Activated CD8-positive, alpha-beta T cell treated with anti-CD3 and anti-CD28 coated beads for 36 hours (primary cell): ENCODE data around the gene ZP4. TPM values are rescaled to one million over a fixed set of nuclear protein-coding genes. Genes with fewer than 3 reads are reported as not detected.

Source experiments
- ATAC-seq: fragments of 200-7000 bp; cut with Tn5 transposase; one replicate; pipeline ENCODE4 v1.10.0; 2021; ENCODE audit warnings: mild to moderate bottlenecking, moderate library complexity
- CTCF ChIA-PET: fragments of 350-600 bp; sonication (Branson Sonifier 250); formaldehyde crosslinking; loops from one replicate; lab custom pipeline; 2021; ENCODE audit warnings: antibody characterized with exemption; lab: Charles Lee
- POLR2A ChIA-PET: fragments of 350-600 bp; sonication (Branson Sonifier 250); formaldehyde crosslinking; loops from one replicate; lab custom pipeline; 2021; ENCODE audit warnings: antibody characterized with exemption; lab: Charles Lee
- DNase-seq: peaks from one replicate; pipeline ENCODE4 v3.0.0-alpha.2; 2020
- H3K27ac Mint-ChIP-seq: one replicate; pipeline ENCODE4 v1.8.0; 2021; ENCODE audit warnings: mild to moderate bottlenecking, mixed read lengths
- H3K27me3 Mint-ChIP-seq: one replicate; pipeline ENCODE4 v1.8.0; 2021; ENCODE audit warnings: mixed read lengths
- H3K36me3 Mint-ChIP-seq: one replicate; pipeline ENCODE4 v1.8.0; 2021; ENCODE audit warnings: low read depth, mixed read lengths
- H3K4me1 Mint-ChIP-seq: one replicate; pipeline ENCODE4 v1.8.0; 2021; ENCODE audit warnings: low read depth, mixed read lengths
- H3K4me3 Mint-ChIP-seq: one replicate; pipeline ENCODE4 v1.8.0; 2021; ENCODE audit warnings: mild to moderate bottlenecking, moderate library complexity, mixed read lengths
- H3K9me3 Mint-ChIP-seq: one replicate; pipeline ENCODE4 v1.8.0; 2021; ENCODE audit warnings: mixed read lengths
- intact Hi-C: fragments of 100-400 bp; cut with micrococcal nuclease; formaldehyde crosslinking; loops from one replicate; pipeline ENCODE4 v1.10.0; 2022
- total RNA-seq, 2 experiments: library from RNA; stranded (reverse); gene quantifications; one replicate each; pipeline ENCODE4 v1.2.3, GENCODE V29; 2021
- TF ChIP-seq, protein P1 (sequence below): fragments of 200-600 bp; IDR thresholded peaks from one replicate; pipeline ENCODE4 v1.8.0; 2022; ENCODE audit warnings: antibody characterized with exemption, mild to moderate bottlenecking

The ZP4 gene
- total RNA-seq, 2 experiments from 2014 or later: not detected

DNA sequence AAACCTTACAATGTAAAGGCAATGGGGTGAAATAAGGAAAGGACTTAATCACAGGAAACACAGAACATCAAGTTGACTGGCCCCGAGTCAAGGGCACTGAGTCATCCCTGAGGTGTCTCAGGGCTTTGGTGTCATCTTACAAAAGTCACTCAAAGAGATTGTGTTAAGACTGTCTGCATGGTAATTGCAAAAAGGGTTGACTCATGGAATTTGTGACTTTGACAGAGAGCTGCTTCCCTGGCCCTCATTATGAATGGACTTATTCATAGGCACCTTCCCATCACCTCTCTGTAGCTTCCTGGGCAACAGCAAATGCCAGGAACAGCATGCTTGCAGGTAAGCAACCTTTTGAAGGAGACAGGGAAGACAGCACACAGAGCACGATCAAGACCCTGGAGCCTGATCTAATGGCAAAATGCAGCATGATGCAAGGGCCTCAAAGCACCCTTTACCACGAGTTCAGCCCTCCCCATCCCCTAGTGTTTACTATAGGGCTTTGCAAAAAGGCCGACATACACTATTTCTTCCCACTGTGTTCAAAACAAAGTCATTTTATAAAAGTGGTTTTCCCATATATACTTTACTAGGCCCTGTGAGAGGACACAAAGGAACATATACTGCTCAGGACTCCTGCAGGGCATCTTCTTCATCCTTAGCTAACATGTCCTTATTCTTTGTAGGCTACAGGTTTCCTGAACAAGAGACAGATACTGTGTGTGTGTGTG, 17.1 kb downstream of the ZP4 start:
- ATAC-seq (peak; percentile 49), DNase-seq (no peak)
- Mint-ChIP-seq H3K4me3 (no peak overlapping the region), H3K36me3 (no peaks in the 10 kb centered on the region), H3K27ac (no peak overlapping the region), H3K4me1 (no peaks in the 10 kb centered on the region), H3K9me3 (no peaks in the 10 kb centered on the region), H3K27me3 (no peaks in the 10 kb centered on the region)
- TF ChIP-seq, protein P1, sequence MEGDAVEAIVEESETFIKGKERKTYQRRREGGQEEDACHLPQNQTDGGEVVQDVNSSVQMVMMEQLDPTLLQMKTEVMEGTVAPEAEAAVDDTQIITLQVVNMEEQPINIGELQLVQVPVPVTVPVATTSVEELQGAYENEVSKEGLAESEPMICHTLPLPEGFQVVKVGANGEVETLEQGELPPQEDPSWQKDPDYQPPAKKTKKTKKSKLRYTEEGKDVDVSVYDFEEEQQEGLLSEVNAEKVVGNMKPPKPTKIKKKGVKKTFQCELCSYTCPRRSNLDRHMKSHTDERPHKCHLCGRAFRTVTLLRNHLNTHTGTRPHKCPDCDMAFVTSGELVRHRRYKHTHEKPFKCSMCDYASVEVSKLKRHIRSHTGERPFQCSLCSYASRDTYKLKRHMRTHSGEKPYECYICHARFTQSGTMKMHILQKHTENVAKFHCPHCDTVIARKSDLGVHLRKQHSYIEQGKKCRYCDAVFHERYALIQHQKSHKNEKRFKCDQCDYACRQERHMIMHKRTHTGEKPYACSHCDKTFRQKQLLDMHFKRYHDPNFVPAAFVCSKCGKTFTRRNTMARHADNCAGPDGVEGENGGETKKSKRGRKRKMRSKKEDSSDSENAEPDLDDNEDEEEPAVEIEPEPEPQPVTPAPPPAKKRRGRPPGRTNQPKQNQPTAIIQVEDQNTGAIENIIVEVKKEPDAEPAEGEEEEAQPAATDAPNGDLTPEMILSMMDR: no peak
- ChIA-PET CTCF (interaction anchor here (3.1 kb wide), 1 partner anchor 9 kb away, joined by 13 read pairs; no protein-coding TSS in a partner anchor), POLR2A (no interaction called here)
- intact Hi-C loops: no loop called here

DNA sequence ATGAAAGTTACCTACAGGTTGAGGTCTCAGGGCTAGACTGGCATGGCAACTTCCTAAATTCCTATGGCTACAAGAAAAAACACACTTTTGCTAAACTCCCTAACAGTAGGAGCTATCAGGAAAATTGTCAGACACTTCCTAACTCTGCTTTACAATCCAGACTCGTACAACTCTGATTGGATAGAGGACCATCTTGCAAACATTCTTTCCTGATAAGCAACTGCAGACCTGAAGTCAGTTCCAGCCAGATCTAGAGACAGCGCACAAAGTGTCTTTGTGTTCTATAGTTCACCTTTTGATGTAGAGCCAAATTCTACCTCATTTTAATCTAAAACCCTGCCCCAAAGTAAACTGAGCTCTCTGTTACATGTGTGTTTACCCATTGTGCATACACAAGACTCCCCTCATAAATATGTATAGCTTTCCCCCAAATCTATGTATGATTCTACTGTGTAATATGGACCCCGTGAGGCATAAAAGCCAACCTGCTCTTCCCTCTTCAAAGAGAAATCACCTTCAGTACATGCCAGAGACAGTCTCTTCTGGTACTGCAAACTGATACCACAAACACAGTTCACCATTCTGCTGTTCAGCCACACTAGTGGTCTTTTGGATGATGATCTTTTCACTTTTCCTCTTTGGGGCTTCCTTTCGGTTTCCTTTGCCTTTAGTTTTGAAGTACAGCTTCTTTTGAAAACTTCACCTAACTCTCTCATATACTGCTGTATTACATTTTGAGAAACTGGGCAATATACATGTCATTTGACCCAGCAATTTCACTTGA, 21.7 kb downstream of the ZP4 start:
- CTCF ChIA-PET: no interaction called here
- H3K4me1 Mint-ChIP-seq: no peaks in the 10 kb centered on the region
- H3K36me3 Mint-ChIP-seq: no peaks in the 10 kb centered on the region
- H3K27ac Mint-ChIP-seq: no peak overlapping the region
- ATAC-seq (no peak), DNase-seq (no peak)
- H3K9me3 Mint-ChIP-seq: no peaks in the 10 kb centered on the region
- H3K27me3 Mint-ChIP-seq: peaks cover 1% of the 10 kb centered on the region
- POLR2A ChIA-PET: no interaction called here
- H3K4me3 Mint-ChIP-seq: no peak overlapping the region
- TF ChIP-seq, protein P1: no peak
- intact Hi-C loops: no loop called here

DNA sequence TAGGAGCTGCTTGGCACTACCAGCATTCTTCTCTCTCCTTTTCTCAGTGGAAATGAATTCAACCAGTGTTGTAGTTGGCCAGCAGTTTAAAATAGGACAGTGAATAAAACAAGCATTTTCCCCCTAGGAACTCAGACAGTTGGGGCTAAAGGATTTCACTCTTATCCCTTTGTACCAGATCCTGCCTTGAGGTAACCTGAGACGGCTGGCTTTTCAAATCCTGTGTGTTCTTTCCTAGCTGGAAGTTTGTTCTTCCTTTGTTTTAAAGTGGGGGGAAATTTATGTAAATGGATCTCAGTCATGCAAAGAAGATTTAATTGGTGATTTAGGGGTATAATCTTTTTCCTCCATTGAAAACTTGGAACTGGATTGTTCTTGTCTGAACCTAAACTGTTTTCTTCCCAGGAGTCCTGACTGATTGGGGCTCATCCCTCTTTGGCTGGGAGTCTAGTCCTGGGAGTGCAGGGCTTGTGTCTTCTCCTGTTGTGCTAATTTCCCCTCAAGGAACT, 23.3 kb downstream of the ZP4 start:
- H3K36me3 Mint-ChIP-seq: no peaks in the 10 kb centered on the region
- H3K27me3 Mint-ChIP-seq: peaks cover 1% of the 10 kb centered on the region
- TF ChIP-seq, protein P1: no peak
- ChIA-PET CTCF (no interaction called here), POLR2A (no interaction called here)
- no peaks in the 10 kb centered on the region for H3K9me3 Mint-ChIP-seq
- DNase-seq: no peak
- no peak for ATAC-seq
- intact Hi-C loops: no loop called here
- H3K4me1 Mint-ChIP-seq: no peaks in the 10 kb centered on the region
- H3K4me3 Mint-ChIP-seq: no peak overlapping the region
- H3K27ac Mint-ChIP-seq: no peak overlapping the region

DNA sequence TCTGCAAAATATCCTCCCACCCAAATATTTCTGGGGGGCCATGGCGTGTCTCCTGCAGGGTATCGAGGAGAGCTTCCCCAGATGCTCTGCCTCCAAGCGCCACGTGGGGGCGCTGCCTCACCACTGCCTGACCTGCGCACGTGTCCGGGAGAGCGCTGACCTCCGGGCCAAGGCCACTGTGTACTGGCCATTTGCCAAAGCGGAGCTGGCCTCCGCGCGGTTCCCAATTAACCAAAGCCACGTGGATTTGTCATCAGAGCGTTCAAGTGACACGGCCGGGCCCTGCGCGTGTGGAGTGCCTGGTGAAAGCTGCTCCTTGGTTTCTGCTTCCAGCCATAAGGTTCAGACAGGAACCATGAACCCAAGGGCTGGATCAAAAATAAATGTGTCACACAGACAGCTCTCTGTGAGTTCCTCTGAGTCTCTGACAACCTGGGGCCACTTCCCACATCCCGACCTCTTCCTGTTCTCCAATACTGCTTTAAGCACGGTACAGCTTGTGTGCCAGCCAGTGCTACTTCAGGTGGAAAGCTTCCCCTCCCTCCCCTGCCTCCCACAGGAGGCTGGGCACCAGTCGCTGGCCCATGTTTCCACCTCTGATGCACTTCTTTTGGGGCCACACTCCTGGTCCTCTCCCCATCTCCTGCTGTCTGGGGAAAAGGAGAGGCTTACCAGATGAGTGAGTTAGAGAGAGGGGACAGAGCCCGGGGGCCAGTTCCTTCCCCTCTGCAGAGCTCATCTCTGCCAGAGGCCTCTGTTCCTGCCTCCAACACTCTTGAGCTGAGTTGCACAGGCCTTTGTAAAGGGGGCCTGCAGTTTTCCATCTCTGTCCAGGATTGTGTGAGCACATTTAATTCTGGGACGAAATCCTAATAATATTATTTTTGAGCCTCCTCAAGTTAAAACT, 26.1 kb downstream of the ZP4 start:
- H3K36me3 Mint-ChIP-seq: no peaks in the 10 kb centered on the region
- H3K27me3 Mint-ChIP-seq: peaks cover 1% of the 10 kb centered on the region
- no peaks in the 10 kb centered on the region for H3K4me1 Mint-ChIP-seq
- no peak overlapping the region for H3K4me3 Mint-ChIP-seq
- CTCF ChIA-PET: interaction anchor here (0.7 to 3.5 kb wide), 10 partner anchors 9 to 380 kb away, joined by 3 to 22 read pairs (median 5); no protein-coding TSS in a partner anchor
- no peaks in the 10 kb centered on the region for H3K9me3 Mint-ChIP-seq
- POLR2A ChIA-PET: no interaction called here
- DNase-seq (peak; percentile 33), ATAC-seq (peak; percentile 45)
- intact Hi-C loops: no loop called here
- H3K27ac Mint-ChIP-seq: no peak overlapping the region
- TF ChIP-seq, protein P1: peak; percentile 66
